Dedifferentiated amniotic fluid mesenchymal stem cell (primary cell): ENCODE data around the gene FOS.

ENCODE experiments used
- DNase-seq: peaks from one replicate; pipeline ENCODE4 v3.0.0-alpha.2; 2016; ENCODE audit errors: extremely low spot score

The FOS gene

DNA sequence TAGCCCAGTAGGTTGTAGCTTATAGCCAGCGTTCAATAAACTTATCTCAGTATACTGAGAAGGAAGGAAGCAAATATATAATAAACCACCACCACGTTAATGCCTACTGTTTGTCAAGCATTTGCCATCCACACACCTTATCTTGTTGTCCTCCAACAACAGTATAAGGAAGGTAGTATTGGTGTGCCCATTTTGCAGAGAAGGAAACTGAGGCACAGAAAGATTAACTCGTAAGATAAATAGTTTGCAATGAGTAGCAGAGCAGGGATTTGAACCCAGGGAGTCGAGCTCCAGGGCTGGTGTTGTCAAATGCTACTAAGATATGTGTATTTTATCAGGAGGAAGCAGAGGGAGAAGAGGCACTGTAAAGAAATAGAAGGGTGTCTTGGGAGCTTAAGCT lies 27.8 kb upstream of the FOS start:
- DNase-seq, result no peak

DNA sequence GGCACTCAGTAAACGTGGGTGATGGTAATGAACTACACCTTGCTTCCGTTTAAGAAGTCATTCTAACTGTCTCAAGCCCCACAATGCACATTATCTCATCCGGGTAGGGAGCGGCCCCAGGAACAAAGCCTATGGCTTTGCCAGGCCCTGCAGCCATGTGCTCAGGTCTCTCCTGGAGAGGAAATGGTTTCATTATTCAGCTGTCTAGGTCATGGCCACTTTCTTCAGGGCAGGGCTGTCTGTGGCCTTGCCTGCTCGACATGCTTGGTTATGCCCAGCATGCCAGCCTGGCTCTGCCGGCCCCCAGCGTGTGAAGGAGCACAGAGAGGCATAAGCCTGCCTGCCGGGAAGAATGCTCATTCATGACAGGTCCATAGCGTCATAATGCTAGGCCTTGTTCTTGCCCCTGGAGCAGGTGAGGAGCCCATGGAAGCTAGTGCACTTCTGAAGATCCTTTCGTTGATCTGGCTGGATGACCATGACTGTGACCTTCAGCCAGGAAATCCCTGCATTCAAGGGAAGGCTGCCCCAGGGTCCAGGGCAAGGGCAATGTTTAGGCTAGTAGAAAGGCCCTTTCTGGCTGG lies 26.3 kb upstream of the FOS start:
- no peak for DNase-seq

DNA sequence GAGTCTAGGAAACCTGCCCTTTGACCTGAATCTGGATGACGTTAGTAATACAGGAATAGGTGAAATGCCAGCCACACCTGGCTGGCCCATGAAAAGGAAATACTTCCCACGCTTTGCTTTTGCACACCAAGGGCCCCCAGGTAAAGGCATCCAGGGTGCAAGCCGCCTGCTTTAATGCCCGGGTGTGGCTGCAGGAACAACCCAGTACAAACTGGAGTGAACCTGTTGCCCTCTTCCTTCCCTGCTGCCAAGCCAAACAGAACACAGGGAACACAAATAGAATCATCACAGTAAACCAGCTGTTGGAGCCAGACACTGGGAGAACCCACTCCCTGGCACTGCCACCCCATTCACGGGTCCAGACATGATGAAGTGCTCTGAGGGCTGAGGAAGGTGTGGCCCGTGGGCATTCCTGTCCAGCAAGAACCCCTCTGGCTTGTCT lies 24.2 kb upstream of the FOS start:
- DNase-seq, result no peak

DNA sequence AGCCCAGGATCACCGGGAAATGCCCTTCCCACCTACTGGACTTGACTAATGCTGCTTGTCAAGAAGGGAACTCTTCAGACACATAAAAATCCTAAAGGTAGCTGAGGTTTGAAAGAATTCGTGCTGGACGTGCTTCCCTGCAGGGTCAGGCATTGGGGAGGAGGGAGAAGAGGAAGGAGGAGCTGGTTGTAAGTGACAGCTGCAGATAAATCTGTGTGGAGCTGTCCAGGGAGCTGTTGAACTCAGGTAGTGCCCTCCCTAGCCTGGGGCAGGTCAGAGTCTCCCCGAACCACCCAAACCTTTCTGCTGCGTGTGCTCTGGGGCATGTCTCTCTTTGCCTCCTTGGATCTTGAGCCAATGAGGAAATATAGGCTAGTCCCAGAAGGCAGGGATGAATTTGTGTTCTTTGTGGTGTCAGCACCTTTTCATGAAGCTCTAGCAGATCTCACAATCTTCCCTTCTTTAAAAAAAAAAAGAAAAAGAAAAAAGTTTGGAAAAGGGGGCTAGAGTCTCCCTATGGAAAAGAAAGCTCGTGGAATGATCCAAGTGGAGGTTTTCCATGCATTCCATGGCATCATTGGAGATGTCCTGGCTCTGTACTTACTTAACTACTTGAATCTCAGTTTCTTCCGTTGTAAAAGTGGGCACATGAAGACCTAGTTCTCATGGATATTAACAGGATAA lies 23.6 kb upstream of the FOS start:
- DNase-seq, result no peak

DNA sequence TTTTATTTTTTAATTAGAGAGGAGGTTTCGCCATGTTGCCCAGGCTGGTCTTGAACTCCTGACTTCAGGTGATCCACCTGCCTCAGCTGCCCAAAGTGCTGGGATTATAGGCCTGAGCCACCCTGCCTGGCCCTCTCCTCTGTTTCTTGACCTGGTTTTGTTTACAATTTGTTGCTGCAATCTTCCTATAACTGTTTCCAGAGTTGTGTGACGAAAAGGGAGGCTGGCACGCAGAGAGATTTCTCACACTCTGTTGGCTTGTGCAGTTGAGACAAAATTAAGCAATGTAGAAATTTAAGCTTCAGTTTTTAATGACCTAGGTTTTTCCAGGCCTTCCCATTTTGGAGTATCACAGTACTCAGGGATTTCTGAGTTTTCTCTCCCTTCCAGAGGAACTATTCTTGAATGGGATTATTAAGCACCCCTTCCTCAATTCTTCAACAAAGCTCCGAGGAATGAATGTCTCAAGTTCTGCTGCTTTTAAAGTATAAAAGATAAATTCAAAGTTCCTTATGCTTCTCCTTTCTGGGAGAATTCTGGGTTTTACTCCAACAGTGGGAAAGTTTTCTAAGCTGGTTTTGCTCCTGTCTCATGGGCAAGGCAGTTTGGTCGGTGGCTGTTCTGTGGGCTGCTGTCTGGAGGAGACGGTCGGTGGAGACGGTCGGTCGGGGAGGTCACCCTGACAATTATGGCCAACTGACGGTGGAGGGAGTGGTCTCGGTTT lies 20.4 kb upstream of the FOS start:
- DNase-seq, result peak; percentile 55

DNA sequence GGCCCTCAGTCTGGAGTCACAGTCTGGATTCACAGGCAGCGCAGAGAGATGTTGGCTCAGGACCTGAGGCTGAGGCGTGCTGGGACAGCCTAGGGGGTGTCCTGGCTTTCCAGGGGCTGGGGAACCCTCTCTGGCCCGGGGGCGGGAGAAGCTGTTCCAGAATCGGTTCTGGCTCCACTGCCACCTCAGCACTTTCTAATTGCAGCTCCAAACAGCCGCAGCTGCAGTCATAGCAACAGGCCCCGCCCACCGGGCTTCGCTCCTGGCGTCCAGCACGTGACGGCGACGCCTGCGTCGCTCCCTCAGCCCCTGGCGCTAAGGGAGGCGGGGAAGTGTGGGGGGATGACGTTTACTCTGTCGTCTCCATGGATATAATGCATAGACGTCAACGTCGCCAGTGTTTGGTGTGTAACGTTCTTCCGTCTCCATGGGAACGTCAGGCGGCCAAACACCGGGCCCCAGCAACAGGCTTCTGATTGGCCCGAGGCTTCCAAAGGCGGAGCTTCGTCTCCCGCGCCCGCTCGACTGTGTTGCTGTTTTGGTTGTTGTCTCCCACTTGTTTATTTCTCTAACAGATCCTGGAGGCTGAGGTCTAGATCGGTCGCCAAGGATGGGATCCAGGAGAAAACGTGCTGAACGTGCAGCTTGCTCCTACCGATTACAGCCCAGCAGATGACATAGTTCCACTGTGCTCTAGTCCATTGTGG lies 19.7 kb upstream of the FOS start:
- peak; percentile 99 for DNase-seq

DNA sequence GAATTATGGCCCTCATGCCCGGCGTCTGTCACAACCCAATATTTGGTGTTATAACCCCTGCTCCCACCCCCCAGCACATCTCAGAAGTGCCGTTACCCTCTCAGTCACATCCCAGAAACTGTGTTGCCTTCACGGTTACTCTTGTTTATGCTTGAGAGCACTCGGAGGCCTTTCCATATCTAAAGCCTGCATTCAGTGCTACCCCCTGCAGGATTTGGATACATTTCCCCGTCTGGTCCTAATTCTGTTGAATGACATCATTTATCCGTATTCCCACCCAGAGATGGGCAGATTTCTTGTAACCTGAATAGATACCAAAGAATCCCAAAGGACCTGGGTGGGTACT lies 19.1 kb upstream of the FOS start:
- peak; percentile 54 for DNase-seq

DNA sequence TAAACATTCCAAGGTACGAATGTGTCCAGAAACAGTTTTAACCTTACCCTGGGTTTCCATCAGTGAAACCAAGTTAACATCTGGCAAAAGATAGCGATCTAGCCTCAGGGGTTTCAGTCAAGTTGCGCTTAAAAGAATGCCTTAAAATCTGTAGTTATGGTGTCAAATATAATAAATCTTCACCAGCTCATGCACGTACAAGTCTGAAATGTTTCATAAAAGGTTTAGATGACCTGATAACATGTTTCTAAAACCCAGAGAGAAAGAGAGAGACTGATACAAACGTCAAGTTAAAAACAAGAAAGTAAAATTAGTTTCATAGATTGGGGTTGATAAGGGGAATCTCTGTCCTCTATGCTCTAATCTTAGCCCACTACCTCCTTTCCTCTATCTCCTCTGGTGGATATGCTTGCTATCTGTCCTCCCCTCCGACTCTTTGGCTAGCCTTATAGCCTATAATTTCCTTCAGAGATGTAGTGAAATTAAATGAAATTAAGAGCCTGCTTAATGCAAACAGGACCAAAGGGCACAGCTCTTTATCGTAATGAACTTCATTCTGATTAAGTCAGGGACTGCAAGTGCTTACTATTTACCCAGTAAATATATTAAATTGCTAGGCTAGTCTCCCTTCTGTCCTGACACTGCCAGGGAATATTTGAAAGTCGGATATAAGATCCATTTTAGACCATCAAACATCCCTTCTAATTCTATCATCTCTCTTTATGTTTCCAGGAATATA lies 18.4 kb upstream of the FOS start:
- peak; percentile 50 for DNase-seq

DNA sequence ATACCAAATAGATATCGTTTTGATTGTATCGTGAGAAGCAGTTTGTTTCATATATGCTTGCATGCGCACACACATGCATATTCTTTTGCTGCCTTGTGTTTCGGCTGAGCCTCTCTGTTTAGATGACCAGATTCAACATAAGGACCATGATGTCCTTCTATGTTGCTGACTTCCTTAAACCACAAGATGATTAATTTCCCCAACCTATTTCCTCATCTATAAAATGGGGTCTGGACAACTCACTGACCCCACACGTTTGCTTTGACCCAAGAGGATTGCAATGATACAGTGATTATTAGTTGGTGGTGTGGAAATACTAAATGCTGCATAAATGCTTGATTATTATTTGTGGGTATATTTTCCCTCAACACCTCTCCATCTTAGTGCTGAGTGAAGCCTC lies 16.8 kb upstream of the FOS start:
- DNase-seq, result no peak

DNA sequence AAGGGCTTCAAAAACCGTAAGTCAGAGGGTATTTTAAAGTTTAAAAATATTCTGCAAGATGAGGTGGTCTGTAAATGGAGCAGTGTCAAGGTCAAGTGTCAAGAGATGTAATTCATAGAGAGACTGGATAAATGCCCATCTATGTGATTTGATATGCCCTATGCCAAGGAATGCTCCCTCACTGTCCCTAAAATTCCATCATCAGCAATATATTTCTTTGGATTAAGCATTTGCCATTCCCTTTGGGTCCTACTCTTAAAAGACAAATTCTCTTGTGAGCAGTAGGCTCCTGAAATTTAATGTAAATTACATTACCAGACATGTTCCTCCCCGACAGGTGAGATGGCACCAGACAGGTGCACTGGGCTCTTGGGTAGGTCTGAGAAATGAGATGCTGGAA lies 16.0 kb upstream of the FOS start:
- no peak for DNase-seq

DNA sequence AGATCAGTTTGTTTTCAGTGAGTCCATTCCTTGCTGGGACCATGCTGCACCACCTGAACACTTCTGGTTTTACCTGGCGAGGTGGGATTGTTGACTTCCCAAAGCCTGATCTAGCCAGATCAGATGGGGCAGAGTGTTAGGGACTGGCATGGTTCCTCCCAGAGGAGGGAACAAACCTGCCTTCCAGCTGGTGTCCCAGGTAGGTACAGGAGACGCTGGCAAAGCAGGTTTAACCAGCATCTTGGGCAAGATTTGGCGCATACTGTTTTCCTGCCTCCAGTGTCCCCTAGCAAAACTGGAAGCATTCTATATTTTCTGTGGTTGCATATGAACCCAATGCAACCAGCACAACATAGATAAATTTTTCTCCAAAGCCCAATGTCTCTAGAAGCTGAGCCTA lies 14.6 kb upstream of the FOS start:
- DNase-seq, result no peak

DNA sequence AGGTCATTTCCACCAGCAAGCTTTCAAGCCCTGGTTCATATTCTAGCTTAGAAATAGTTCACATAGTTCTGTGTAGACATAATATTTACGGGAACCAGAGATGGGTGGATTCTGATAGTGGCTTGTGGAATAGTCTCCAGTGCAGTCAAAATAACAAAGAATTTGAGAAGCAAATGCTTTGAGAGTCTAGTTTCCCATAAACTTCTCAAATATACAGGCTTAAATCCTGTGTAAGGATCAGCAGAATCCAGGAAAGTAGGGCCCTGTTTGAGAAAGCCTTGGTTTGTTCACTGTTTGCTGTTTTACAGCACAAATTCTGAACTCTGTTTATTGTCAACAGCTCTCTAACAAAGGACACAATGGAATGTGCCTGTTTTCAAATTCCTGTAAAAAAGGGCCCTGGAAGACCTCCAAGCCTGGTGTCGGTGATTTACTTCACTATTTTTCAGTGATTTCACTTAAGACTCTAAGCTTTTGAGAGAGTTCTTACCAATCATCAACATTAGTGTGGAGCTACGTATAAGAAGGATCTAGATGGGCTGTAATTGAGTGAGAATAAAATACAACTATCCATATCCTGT lies 11.4 kb upstream of the FOS start:
- peak; percentile 92 for DNase-seq

DNA sequence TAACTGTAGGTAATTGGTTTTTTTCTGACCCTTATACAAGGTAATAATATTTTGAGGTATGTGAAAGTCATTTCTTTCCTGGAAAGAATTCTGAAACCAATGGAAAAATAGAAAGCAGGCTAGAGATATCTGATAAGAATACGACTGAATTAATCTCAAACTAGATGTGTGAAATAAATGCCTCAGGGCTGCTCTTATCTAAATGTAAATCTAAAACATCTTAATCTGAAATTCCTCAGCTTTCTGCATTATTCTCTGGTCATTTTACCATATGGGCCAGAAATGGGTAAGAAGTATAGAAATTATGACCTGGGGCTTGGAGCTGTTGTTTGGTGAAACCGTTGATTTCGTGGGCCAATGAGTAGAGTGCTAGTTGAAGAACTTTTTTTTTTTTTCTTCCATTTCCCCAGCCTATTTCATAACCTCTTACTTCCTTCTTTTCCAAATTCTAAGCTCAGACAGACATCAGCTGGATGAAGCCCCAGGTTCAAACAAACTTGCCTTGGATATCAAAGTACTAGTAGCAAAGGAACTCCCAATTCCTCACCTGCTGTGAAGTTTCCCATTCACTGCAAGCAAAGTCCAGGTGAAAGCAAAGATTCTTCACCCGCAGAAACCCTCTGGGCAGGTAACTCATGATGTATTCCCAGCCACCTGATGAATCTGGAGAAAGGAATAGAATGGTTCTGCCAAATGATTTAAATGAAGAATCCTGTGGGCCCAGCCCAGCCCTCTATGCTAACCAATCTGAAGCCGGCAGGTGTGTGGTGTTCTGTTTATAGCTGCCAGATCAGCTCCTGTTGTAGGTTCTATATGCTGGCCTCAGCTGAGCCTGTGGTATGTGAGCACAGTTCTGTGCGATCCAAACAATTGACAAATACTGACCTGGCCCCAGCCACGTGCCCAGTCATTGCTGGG lies 9.7 kb upstream of the FOS start:
- no peak for DNase-seq

DNA sequence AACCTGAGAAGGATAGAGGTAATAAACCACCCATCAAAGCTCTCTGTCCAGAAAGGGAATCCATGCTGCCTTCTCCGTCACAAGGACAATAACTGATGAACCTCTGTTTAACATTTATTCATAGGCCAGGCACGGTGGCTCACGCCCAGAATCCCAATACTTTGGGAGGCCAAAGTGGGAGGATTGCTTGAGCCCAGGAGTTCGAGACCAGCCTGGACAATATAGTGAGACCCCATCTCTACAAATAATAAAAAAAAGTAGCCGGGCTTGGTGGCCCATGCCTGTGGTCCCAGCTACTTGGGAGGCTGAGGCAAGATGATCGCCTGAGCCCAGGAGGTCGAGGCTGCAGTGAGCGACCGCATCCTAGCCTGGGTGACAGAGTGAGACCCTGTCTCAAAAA lies 7.1 kb upstream of the FOS start:
- no peak for DNase-seq

DNA sequence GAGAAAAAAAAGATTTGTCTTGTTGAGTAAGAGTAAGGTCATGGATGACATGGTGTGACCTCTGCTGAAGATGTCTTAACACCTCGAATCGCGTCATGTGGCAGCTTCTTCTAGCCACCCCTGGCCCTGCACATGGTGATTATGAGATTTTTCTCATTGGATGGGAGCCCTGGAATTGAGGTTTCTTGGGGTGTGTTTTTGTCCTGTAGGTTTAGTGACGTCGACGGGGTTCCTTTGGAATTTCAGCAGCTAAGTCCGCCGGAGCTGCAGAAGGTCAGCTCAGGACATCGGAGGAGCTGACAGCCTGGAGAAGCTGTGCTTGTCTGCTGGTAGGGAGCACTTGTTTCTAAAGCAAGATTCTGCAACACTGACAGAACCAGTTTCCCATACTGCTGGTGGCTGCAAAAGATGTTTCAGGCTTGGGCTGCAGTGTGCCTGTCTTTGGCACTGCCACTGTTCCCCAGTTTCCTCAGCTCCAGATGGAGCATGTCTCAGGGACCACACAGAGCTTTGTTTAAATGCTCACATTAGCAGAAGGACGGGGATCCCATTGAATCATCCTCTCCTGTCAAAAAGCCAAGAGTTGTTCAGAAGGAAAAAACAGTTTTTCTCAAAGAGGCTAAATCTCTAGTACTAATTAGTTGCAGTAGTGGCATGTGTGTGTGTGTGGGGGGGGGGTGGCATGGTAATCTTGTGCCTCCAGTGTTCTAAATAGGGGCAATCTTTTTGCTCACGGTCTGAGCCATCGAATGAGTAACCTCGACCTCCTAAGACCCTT lies 5.2 kb upstream of the FOS start:
- peak; percentile 16 for DNase-seq

DNA sequence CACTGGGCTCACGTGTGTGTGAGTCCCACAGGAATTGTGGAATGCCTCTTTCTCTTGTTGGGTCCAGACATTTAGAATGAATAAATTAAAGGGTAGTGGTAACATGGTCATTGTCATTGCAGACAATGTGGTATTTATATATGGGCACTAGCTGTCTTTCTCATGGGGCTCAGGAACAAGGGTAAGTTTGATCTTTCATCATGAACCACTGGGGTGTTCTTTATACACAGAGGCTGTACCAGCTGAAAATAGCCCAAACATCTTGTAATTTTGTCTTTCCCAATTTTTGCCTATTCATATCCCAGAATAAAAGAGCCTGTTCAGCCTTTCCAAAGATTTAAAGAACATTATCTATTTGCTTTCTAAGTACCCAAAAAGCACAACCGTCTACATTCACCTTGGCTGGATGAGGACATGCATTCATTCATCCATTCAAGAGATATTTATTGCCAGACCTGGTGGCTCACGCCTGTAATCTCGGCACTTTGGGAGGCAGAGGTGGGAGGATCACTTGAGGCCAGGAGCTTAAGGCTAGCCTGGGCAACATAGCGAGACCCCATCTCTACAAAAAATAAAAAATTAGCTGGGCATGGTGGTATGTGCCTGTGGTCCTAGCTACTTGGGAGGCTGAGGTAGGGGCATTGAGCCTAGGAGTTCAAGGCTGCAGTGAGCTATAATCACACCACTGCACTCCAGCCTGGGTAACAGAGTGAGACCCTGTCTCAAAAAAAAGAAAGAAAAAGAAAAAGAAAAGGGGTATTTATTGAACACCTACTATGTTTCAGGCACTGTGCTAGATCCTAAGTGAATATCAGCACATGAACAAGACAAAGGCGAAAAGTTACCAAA lies 4.4 kb upstream of the FOS start:
- DNase-seq, result no peak

DNA sequence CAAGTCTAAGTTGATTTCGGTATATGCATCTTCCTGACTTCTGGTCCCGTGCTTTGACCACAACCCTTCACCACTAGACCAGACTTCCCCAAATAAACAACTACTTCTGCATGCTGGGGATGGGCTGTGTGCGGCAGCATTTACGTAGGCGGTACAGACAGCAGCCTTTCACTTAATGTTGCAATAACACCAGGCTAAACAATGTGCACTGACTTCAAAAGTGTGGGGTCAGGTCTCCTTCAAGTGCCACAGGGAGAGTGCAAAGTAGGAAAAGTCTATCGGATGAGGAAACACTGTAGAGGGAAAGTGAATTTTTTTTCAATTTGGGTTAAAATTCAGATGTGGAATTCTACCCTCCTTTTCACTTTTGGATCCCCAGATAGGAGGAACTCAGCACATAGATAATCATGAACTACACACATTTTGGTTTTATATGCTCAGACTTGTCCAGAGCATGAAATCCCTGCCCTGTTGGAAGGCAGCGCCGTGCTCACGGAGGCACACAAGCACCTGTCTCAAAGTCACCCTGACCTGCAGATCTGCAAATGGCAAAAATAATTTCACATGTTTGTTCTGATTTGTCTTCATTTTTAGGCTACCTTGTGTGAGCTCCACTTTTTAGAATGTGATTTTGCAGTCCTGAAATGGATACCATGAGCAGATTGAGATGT lies 3.6 kb upstream of the FOS start:
- DNase-seq, result no peak

DNA sequence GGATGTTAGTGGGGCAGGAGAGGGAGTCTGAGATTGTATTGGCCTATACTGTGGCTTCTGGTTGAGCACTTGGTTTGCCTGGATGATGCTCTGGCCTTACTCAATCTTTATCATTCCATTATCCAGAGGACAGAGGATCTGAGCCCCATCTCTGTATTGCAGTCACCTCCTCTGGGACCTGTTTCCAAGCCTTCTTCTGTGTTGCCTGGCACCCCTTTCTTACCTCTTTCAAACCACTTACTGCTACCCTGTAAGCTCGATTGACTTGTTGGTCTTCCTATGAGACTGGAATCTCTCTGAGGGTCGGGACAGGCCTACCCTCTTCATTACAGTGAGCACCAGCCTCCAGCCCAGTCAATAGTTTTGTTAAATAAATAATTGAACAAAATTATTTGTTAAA lies 3.0 kb upstream of the FOS start:
- DNase-seq, result no peak
